GM12878 (cell line): Measurements from ENCODE around the gene TSR1. TPM values are rescaled to one million over a fixed set of nuclear protein-coding genes. Genes with fewer than 3 reads are reported as not detected.

ENCODE experiments used
- ATAC-seq: fragments of 200-7000 bp; cut with Tn5 transposase; 3 replicates; pipeline ENCODE4 v1.9.1; 2020; ENCODE audit warnings: mild to moderate bottlenecking, moderate library complexity
- BruUV-seq: library from RNA; stranded (reverse); fragments of 400-500 nt; replicated peaks from 2 replicates; lab custom pipeline; 2021; lab: Mats Ljungman, UMichigan
- CTCF ChIA-PET: fragments of 300-600 bp; sonication (Branson Sonifier 250); formaldehyde crosslinking; extraction: SDS; loops from one replicate; lab custom pipeline; 2021; ENCODE audit warnings: inconsistent platforms; lab: Yijun Ruan, JAX
- POLR2A ChIA-PET: fragments of 350-600 bp; formaldehyde crosslinking; extraction: SDS; loops from one replicate; lab custom pipeline; 2021; ENCODE audit warnings: inconsistent platforms; lab: Charles Lee
- RAD21 ChIA-PET: fragments of 300-600 bp; sonication (Branson Sonifier 250); formaldehyde crosslinking; loops from one replicate; lab custom pipeline; 2023; ENCODE audit warnings: antibody characterized with exemption; ENCODE audit not compliant: unreplicated experiment; lab: Charles Lee
- SMC1A ChIA-PET: fragments of 300-600 bp; sonication (Branson Sonifier 250); formaldehyde crosslinking; loops from one replicate; lab custom pipeline; 2023; ENCODE audit not compliant: unreplicated experiment, uncharacterized antibody; lab: Charles Lee
- DNase-seq: peaks from one replicate; pipeline ENCODE4 v3.0.0-alpha.2; 2011; ENCODE audit warnings: low read depth, low spot score
- FAIRE-seq: peaks from 3 replicates; lab custom pipeline; 2011; peaks lifted over from hg19 to GRCh38; lab: Jason Lieb, UNC
- H2AFZ ChIP-seq: 2 replicates; pipeline ENCODE4 v1.6.0; 2011; ENCODE audit warnings: low read depth, low read length, control low read depth; ENCODE audit not compliant: control insufficient read depth
- H3K27ac ChIP-seq: 2 replicates; pipeline ENCODE4 v1.5.1; 2011; ENCODE audit warnings: control low read depth; ENCODE audit not compliant: control insufficient read depth, insufficient read depth
- H3K27me3 ChIP-seq, 2 experiments: replicated peaks in 1 of 2; 2 replicates each; pipeline versions ENCODE4 v1.6.0 to v1.6.1; 2011; ENCODE audit warnings: low read length in 1 of 2; ENCODE audit not compliant: control insufficient read depth in 2 of 2, insufficient read depth in 2 of 2
- H3K36me3 ChIP-seq, 2 experiments: 2 replicates each; pipeline ENCODE4 v1.5.1; 2011; ENCODE audit warnings: low read length in 1 of 2; ENCODE audit not compliant: control insufficient read depth in 2 of 2, insufficient read depth in 2 of 2
- H3K4me1 ChIP-seq: 2 replicates; pipeline ENCODE4 v1.6.1; 2011; ENCODE audit warnings: mild to moderate bottlenecking, low read length, moderate library complexity, mixed read lengths; ENCODE audit not compliant: control insufficient read depth, insufficient read depth
- H3K4me2 ChIP-seq: 2 replicates; pipeline ENCODE4 v1.6.0; 2011; ENCODE audit warnings: control low read depth; ENCODE audit not compliant: control insufficient read depth, insufficient read depth
- H3K4me3 ChIP-seq: fragments of 200-600 bp; sonication (generic); 2 replicates; pipeline ENCODE4 v1.5.1; 2016
- H3K79me2 ChIP-seq: 2 replicates; pipeline ENCODE4 v1.6.0; 2011; ENCODE audit warnings: low read length; ENCODE audit not compliant: control insufficient read depth, insufficient read depth
- H3K9ac ChIP-seq: 2 replicates; pipeline ENCODE4 v1.8.0; 2011; ENCODE audit warnings: low read length, control low read depth, mixed read lengths; ENCODE audit not compliant: control insufficient read depth, insufficient read depth
- H3K9me3 ChIP-seq: replicated peaks from 3 replicates; pipeline ENCODE4 v1.5.1; 2011; ENCODE audit warnings: mild to moderate bottlenecking, low read length; ENCODE audit not compliant: control insufficient read depth, insufficient read depth
- H4K20me1 ChIP-seq: 2 replicates; pipeline ENCODE4 v1.6.0; 2011; ENCODE audit not compliant: control insufficient read depth, insufficient read depth
- BACH1 ChIP-seq: fragments of 450-650 bp; IDR thresholded peaks from 2 replicates; pipeline ENCODE4 v1.6.1; 2017; ENCODE audit warnings: mild to moderate bottlenecking, borderline replicate concordance
- BMI1 ChIP-seq: fragments of 450-650 bp; IDR thresholded peaks from 2 replicates; pipeline ENCODE4 v1.6.1; 2016; ENCODE audit warnings: mild to moderate bottlenecking, moderate library complexity, borderline replicate concordance
- CREB1 ChIP-seq: IDR thresholded peaks from 2 replicates; pipeline ENCODE4 v1.6.1; 2012; ENCODE audit warnings: low read depth, mild to moderate bottlenecking, inconsistent platforms
- E2F4 ChIP-seq: IDR thresholded peaks from 2 replicates; pipeline ENCODE4 v1.6.1; 2012; ENCODE audit warnings: low read depth, low read length, improper control_type of control experiment
- EGR1 ChIP-seq, 2 experiments: IDR thresholded peaks; 1 replicate in 1 of 2; 2 replicates in 1 of 2; pipeline ENCODE4 v1.6.1; 2011 to 2012; ENCODE audit warnings: low read depth in 2 of 2, low read length in 2 of 2, borderline replicate concordance in 1 of 2, mild to moderate bottlenecking in 1 of 2, moderate library complexity in 1 of 2
- ESRRA ChIP-seq: IDR thresholded peaks from 2 replicates; pipeline ENCODE4 v1.6.1; 2012; ENCODE audit warnings: mild to moderate bottlenecking, low read length, improper control_type of control experiment
- ETV6 ChIP-seq, 2 experiments: fragments of 450-650 bp in 1 of 2; IDR thresholded peaks in 1 of 2; conservative IDR thresholded peaks in 1 of 2; 2 replicates each; pipeline ENCODE4 v1.6.1; 2014; ENCODE audit warnings: antibody characterized with exemption in 1 of 2, borderline replicate concordance in 1 of 2, low read depth in 1 of 2, mild to moderate bottlenecking in 1 of 2, moderate library complexity in 1 of 2
- EZH2 ChIP-seq: IDR thresholded peaks from 2 replicates; pipeline ENCODE4 v1.6.1; 2012; ENCODE audit warnings: low read depth, mild to moderate bottlenecking, control low read depth, inconsistent platforms, low read length, borderline replicate concordance; ENCODE audit not compliant: control insufficient read depth
- HDAC6 ChIP-seq: fragments of 200-600 bp; sonication (generic); IDR thresholded peaks from one replicate; pipeline ENCODE4 v1.8.0; 2017; ENCODE audit warnings: antibody characterized with exemption; ENCODE audit not compliant: unreplicated experiment
- JUND ChIP-seq: IDR thresholded peaks from 2 replicates; pipeline ENCODE4 v1.6.1; 2012; ENCODE audit warnings: low read depth, mild to moderate bottlenecking, low read length, improper control_type of control experiment, moderate library complexity
- KDM1A ChIP-seq: fragments of 200-600 bp; sonication (generic); IDR thresholded peaks from 2 replicates; pipeline ENCODE4 v1.6.1; 2016; ENCODE audit warnings: borderline replicate concordance
- NKRF ChIP-seq: fragments of 450-650 bp; conservative IDR thresholded peaks from 2 replicates; pipeline ENCODE4 v1.6.1; 2017; ENCODE audit warnings: mild to moderate bottlenecking, moderate library complexity
- RB1 ChIP-seq: fragments of 450-650 bp; formaldehyde crosslinking; IDR thresholded peaks from 2 replicates; pipeline ENCODE4 v1.6.1; 2017; ENCODE audit warnings: mild to moderate bottlenecking, borderline replicate concordance
- RELB ChIP-seq: fragments of 450-650 bp; IDR thresholded peaks from 2 replicates; pipeline ENCODE4 v1.6.1; 2017; ENCODE audit warnings: low read depth, mild to moderate bottlenecking, moderate library complexity
- RFX5 ChIP-seq: IDR thresholded peaks from 2 replicates; pipeline ENCODE4 v1.6.1; 2011; ENCODE audit warnings: low read depth, low read length, improper control_type of control experiment
- SIN3A ChIP-seq: IDR thresholded peaks from 2 replicates; pipeline ENCODE4 v1.6.1; 2012; ENCODE audit warnings: low read depth, low read length, improper control_type of control experiment
- SMAD1 ChIP-seq: fragments of 450-650 bp; IDR thresholded peaks from 2 replicates; pipeline ENCODE4 v1.6.1; 2018; ENCODE audit warnings: mild to moderate bottlenecking, low read depth; ENCODE audit not compliant: partially characterized antibody
- SREBF1 ChIP-seq: IDR thresholded peaks from 2 replicates; pipeline ENCODE4 v1.6.1; 2012; ENCODE audit warnings: mild to moderate bottlenecking, low read length
- TCF12 ChIP-seq: IDR thresholded peaks from 2 replicates; pipeline ENCODE4 v1.6.1; 2011; ENCODE audit warnings: low read depth, mild to moderate bottlenecking, low read length
- ZSCAN29 ChIP-seq: fragments of 450-650 bp; IDR thresholded peaks from 2 replicates; pipeline ENCODE4 v1.6.1; 2017; ENCODE audit warnings: mild to moderate bottlenecking, moderate library complexity
- WGBS: methylation state at CpG from one replicate; pipeline ENCODE4 v1.1.6; 2016; ENCODE audit warnings: low lambda C conversion rate; ENCODE audit not compliant: insufficient replicate concordance, insufficient coverage; ENCODE audit errors: missing lambda C conversion rate; 5-methylcytosine and 5-hydroxymethylcytosine counted together
- in situ Hi-C: fragments of 300-500 bp; cut with MboI; formaldehyde crosslinking; loops from 9 replicates; pipeline ENCODE4 v1.14.3; 2018; ENCODE audit warnings: mixed read lengths
- intact Hi-C: fragments of 100-400 bp; cut with micrococcal nuclease; formaldehyde crosslinking; loops from one replicate; pipeline ENCODE4 v1.14.2; 2022; ENCODE audit not compliant: unreplicated experiment
- polyA plus RNA-seq, 11 experiments: library from polyadenylated mRNA; depleted of rRNA in 4 of 11; unstranded in 6 of 11; stranded (reverse) in 5 of 11; fragments of >200 nt; fragmentation: Nextera tagmentation in 4 of 11; fragmentation: Illumina TruSeq in 1 of 11; extraction: Ambion mirVana in 4 of 11; extraction: Trizol in 1 of 11; gene quantifications; 1 replicate in 1 of 11; 2 replicates in 10 of 11; pipeline versions ENCODE4 v1.2.1 to v1.2.3, GENCODE V29; 2011 to 2016; ENCODE audit warnings: inconsistent platforms in 2 of 11, missing spikeins in 2 of 11, low read depth in 1 of 11
- total RNA-seq, 4 experiments: library from RNA; depleted of rRNA in 3 of 4; stranded (reverse); fragments of >200 nt in 3 of 4; fragmentation: Illumina TruSeq in 1 of 4; extraction: Trizol in 1 of 4; gene quantifications; 2 replicates each; pipeline versions ENCODE4 v1.2.1 to v1.2.3, GENCODE V29; 2013 to 2021

TSR1 gene
- total and polyA plus RNA-seq, 10 of the 15 experiments (the other 5 are each of a cell fraction or from before 2014, with no cell fraction given) = 14.7 to 100 (median 46.9) TPM

GRCh38 chr17:2354311-2354710, 18.1 kb upstream of the TSR1 start:
- H3K27ac ChIP-seq = peak overlapping the region; percentile 53; the same call in 1 of the 2 replicates
- H3K27me3 ChIP-seq = no peaks in the 10 kb centered on the region
- SMC1A ChIA-PET = interaction anchor here (0.6 to 2.3 kb wide), 5 partner anchors 28 to 568 kb away, joined by 3 to 6 read pairs (median 3); no protein-coding TSS in a partner anchor
- in situ Hi-C loops (loop anchor here (5.0 kb wide), 1 partner anchor 302 kb away; no protein-coding TSS in a partner anchor), intact Hi-C loops (no loop called here)
- BruUV-seq = no TSS peak
- H2AFZ ChIP-seq = no peak overlapping the region
- H3K36me3 ChIP-seq = no peaks in the 10 kb centered on the region; a peak in 1 of 4 replicates
- H3K4me3 ChIP-seq = no peak overlapping the region
- RAD21 ChIA-PET = interaction anchor here (0.6 to 1.9 kb wide), 2 partner anchors 19 to 28 kb away, joined by 3 to 7 read pairs; no protein-coding TSS in a partner anchor
- H3K4me1 ChIP-seq = peaks cover 13% of the 10 kb centered on the region
- DNase-seq = no peak
- no peaks in the 10 kb centered on the region for H4K20me1 ChIP-seq
- H3K4me2 ChIP-seq = no peak overlapping the region
- no peak for ATAC-seq
- H3K9ac ChIP-seq = no peak overlapping the region
- H3K79me2 ChIP-seq = no peaks in the 10 kb centered on the region
- TF ChIP-seq BACH1 = no peak
- TF ChIP-seq NKRF = no peak
- TF ChIP-seq SREBF1 = no peak
- no peak for TF ChIP-seq JUND
- no peak for TF ChIP-seq EZH2
- no peak for TF ChIP-seq CREB1
- no peak for TF ChIP-seq ETV6 (conservative IDR thresholded peaks at IDR 0.05 in 1 of 2, IDR thresholded peaks at IDR 0.05 in 1 of 2; ENCODE audit: borderline replicate concordance in 1 of 2, low read depth in 1 of 2)
- TF ChIP-seq SMAD1 = no peak
- TF ChIP-seq RFX5 = no peak
- TF ChIP-seq RB1 = no peak
- TF ChIP-seq TCF12 = no peak
- no peak for TF ChIP-seq EGR1 (IDR thresholded peaks at IDR 0.05; ENCODE audit: borderline replicate concordance in 1 of 2, low read depth in 2 of 2, low read length in 2 of 2)
- no peak for TF ChIP-seq SIN3A
- no peak for TF ChIP-seq KDM1A
- no peak for TF ChIP-seq ZSCAN29
- TF ChIP-seq RELB = no peak
- no peak for TF ChIP-seq BMI1
- TF ChIP-seq HDAC6 = no peak
- TF ChIP-seq ESRRA = no peak
- no peak for TF ChIP-seq E2F4
- CTCF ChIA-PET = interaction anchor here (0.8 to 2.4 kb wide), 7 partner anchors 13 to 299 kb away, joined by 3 to 13 read pairs (median 5); partner anchors contain the start of gene HIC1
- POLR2A ChIA-PET = interaction anchor here (1.1 kb wide), 1 partner anchor 15 kb away, joined by 3 read pairs; no protein-coding TSS in a partner anchor
- FAIRE-seq = no peak
- H3K9me3 ChIP-seq = no peaks in the 10 kb centered on the region
- WGBS = 81% methylated on average over 8 of the region's 8 CpGs
